Measurements from ENCODE around the gene CACNG7. TPM values are rescaled to one million over a fixed set of nuclear protein-coding genes. Genes with fewer than 3 reads are reported as not detected.

The CACNG7 gene
- total RNA-seq, 1 experiment from 2014 or later, result 22.7 TPM

GRCh38 chr19:53871454-53871853, 37.6 kb upstream of the CACNG7 start:
- no peak overlapping the region for H3K23ac ChIP-seq (ENCODE audit: insufficient read length, low read depth, low read length)
- no peak overlapping the region for H4K5ac ChIP-seq (ENCODE audit: insufficient read length, low read depth, low read length)
- H3K4me1 ChIP-seq (ENCODE audit: insufficient read depth, low read length), result no peaks in the 10 kb centered on the region
- H2BK15ac ChIP-seq (ENCODE audit: low read depth, low read length), result no peak overlapping the region
- no peak overlapping the region for H3K27ac ChIP-seq (ENCODE audit: insufficient read length, low read depth, low read length)
- no peaks in the 10 kb centered on the region for H3K9me3 ChIP-seq (ENCODE audit: control insufficient read depth, low read depth, low read length)
- no peak overlapping the region for H4K91ac ChIP-seq (ENCODE audit: insufficient read length, low read depth, low read length)
- peak overlapping the region in 2 of 3 experiments; percentile 62 to 87; a peak in 5 of 7 replicates for H3K27ac Mint-ChIP-seq
- H2AFZ ChIP-seq (ENCODE audit: low read length), result no peak overlapping the region
- no peak for TF ChIP-seq CTCF (conservative IDR thresholded peaks at IDR 0.05)
- H4K20me1 ChIP-seq (ENCODE audit: control insufficient read depth, insufficient read depth, insufficient read length), result no peaks in the 10 kb centered on the region
- no peak overlapping the region for H4K8ac ChIP-seq (replicated peaks; ENCODE audit: insufficient read length, low read depth, low read length)
- no peak overlapping the region for H3K14ac ChIP-seq (ENCODE audit: insufficient read depth, low read length)
- peaks cover 13% of the 10 kb centered on the region for H3K23me2 ChIP-seq (ENCODE audit: insufficient read length, low read depth, low read length, poor library complexity, severe bottlenecking)
- H2BK5ac ChIP-seq (ENCODE audit: insufficient read length, low read length), result no peak overlapping the region
- H3K4me3 Mint-ChIP-seq, result peak overlapping the region; percentile 52 to 73; a peak in 3 of 5 replicates
- H3K56ac ChIP-seq (ENCODE audit: insufficient read length, low read depth, low read length), result no peak overlapping the region
- no peak overlapping the region for H3K9ac ChIP-seq (ENCODE audit: extremely low read depth, insufficient read length, low read length)
- H2BK20ac ChIP-seq (ENCODE audit: low read depth, low read length, poor library complexity, severe bottlenecking), result no peak overlapping the region
- H2BK120ac ChIP-seq (ENCODE audit: low read depth, low read length, poor library complexity, severe bottlenecking), result no peak overlapping the region
- H3K9me3 Mint-ChIP-seq, result no peaks in the 10 kb centered on the region
- no peak overlapping the region for H3K4me2 ChIP-seq (ENCODE audit: insufficient read depth, insufficient read length, low read length)
- H3K27me3 Mint-ChIP-seq (ENCODE audit: low read depth), result no peaks in the 10 kb centered on the region; the same call in 1 of the 2 replicates
- H2AK5ac ChIP-seq (ENCODE audit: insufficient read length, low read length), result no peak overlapping the region
- H3T11ph ChIP-seq (ENCODE audit: low read length), result no peak overlapping the region
- H3K4ac ChIP-seq (ENCODE audit: low read depth, low read length), result no peak overlapping the region
- no peaks in the 10 kb centered on the region for H3K79me1 ChIP-seq (ENCODE audit: insufficient read depth, low read depth, low read length, poor library complexity, severe bottlenecking)
- no peak overlapping the region for H2BK12ac ChIP-seq (ENCODE audit: insufficient read length, low read depth, low read length)
- peaks cover 31 to 49% (median 43%) of the 10 kb centered on the region in 3 experiments; a peak in 6 of 7 replicates for H3K36me3 Mint-ChIP-seq (ENCODE audit: insufficient read depth in 1 of 3, low read depth in 3 of 3)
- H3K27me3 ChIP-seq (ENCODE audit: insufficient read depth, low read length), result no peaks in the 10 kb centered on the region
- H3K4me1 Mint-ChIP-seq, result peaks cover 20 to 28% of the 10 kb centered on the region in 2 experiments
- DNase-seq, result no peak
- peaks cover 2% of the 10 kb centered on the region; the same call in 1 of the 2 replicates for H3K79me2 ChIP-seq (ENCODE audit: insufficient read depth, low read length)
- WGBS (ENCODE audit: extremely low coverage, insufficient read length, low lambda C conversion rate), result no CpG with 5 or more reads among the region's 7 CpGs
- H3K18ac ChIP-seq (ENCODE audit: insufficient read length, low read depth, low read length), result no peak overlapping the region
